ENCODE measurements around the gene IRF2BP2. TPM values are rescaled to one million over a fixed set of nuclear protein-coding genes. Genes with fewer than 3 reads are reported as not detected.

The IRF2BP2 gene
- total RNA-seq, 1 donor = 172 TPM

DNA sequence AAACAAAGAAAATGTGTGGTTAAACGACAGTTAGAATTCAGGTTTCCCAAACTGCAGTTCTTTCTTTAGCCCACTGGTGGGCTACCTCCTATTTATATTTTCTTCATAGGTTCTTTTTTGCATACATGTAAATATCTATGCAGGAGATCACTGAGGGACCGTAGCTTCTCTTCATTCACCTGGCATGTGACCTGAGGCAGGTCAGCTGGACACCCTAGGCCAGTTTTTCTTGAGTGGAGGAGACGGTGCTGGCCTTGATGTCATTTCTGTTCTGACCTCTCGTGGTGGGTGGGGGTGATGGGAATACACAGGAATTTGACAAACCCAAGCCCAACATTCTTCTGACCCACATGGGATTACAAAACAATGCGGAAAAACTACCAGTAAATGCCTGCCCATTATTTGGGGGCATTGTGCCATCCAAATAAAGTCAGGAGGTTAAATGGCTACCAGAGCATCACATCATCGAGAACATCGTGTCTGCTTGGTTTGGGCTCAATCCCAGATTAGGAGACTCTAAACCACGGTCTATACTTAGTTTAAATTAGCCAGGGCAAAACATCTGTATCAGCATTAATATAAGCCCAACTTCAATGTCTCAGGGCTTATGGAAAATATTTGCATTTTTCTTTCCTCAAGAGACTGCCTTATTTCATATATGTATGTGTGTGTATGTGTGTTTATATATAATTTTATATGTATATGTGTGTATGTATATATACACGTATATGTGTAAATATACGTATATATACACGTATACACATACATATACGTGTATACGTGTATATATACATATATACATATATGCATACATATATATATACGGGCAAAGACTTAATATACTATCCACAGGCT, 7.4 kb upstream of the IRF2BP2 start:
- Histone ChIP-seq H3K4me3 (ENCODE audit: insufficient read depth, low read length) (no peak overlapping the region), H3K79me2 (ENCODE audit: insufficient read depth, low read length) (no peaks in the 10 kb centered on the region), H4K20me1 (ENCODE audit: insufficient read depth, low read length) (no peaks in the 10 kb centered on the region), H3K4me1 (ENCODE audit: insufficient read depth, low read length) (peaks cover 87% of the 10 kb centered on the region), H3K4me2 (ENCODE audit: insufficient read depth, low read length) (peak overlapping the region; percentile 54), H3K27me3 (ENCODE audit: insufficient read depth, low read length) (no peaks in the 10 kb centered on the region), H3K36me3 (ENCODE audit: insufficient read depth, low read length) (no peaks in the 10 kb centered on the region), H2AFZ (ENCODE audit: low read length) (no peak overlapping the region), H3K9me3 (ENCODE audit: low read depth, low read length) (no peaks in the 10 kb centered on the region), H3K27ac (ENCODE audit: low read depth, low read length) (peak overlapping the region; percentile 98)
- TF ChIP-seq, protein P1, sequence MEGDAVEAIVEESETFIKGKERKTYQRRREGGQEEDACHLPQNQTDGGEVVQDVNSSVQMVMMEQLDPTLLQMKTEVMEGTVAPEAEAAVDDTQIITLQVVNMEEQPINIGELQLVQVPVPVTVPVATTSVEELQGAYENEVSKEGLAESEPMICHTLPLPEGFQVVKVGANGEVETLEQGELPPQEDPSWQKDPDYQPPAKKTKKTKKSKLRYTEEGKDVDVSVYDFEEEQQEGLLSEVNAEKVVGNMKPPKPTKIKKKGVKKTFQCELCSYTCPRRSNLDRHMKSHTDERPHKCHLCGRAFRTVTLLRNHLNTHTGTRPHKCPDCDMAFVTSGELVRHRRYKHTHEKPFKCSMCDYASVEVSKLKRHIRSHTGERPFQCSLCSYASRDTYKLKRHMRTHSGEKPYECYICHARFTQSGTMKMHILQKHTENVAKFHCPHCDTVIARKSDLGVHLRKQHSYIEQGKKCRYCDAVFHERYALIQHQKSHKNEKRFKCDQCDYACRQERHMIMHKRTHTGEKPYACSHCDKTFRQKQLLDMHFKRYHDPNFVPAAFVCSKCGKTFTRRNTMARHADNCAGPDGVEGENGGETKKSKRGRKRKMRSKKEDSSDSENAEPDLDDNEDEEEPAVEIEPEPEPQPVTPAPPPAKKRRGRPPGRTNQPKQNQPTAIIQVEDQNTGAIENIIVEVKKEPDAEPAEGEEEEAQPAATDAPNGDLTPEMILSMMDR (IDR thresholded peaks at IDR 0.05; ENCODE audit: extremely low read depth, low read depth, low read length) = peak; percentile 31
- DNase-seq (ENCODE audit: insufficient read length, low spot score, missing footprints) = no peak

DNA sequence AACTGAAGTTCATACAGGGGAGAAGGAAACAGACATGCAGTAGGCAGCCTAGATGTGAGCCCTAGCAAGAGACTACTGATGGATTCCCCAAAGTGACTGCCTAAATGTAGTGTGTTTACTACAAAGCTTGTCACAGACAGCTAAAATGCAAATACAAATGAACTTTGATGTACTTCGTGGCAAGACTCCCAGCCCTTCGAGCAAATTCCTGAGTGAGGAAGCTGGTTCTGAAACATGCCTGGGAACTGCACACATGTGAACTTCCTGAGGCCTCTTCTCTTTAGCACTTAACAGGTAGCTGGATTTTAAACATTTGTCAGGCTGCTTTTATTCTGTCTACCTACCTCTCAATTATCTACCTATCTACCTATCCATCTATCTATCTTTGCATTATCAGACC, 6.7 kb upstream of the IRF2BP2 start:
- DNase-seq (ENCODE audit: insufficient read length, low spot score, missing footprints) = no peak
- TF ChIP-seq, protein P1 (IDR thresholded peaks at IDR 0.05; ENCODE audit: extremely low read depth, low read depth, low read length) = no peak
- Histone ChIP-seq H3K79me2 (ENCODE audit: insufficient read depth, low read length) (no peaks in the 10 kb centered on the region), H3K9me3 (ENCODE audit: low read depth, low read length) (no peaks in the 10 kb centered on the region), H4K20me1 (ENCODE audit: insufficient read depth, low read length) (no peaks in the 10 kb centered on the region), H3K4me3 (ENCODE audit: insufficient read depth, low read length) (no peak overlapping the region), H3K27ac (ENCODE audit: low read depth, low read length) (peak overlapping the region; percentile 98), H2AFZ (ENCODE audit: low read length) (no peak overlapping the region), H3K36me3 (ENCODE audit: insufficient read depth, low read length) (no peaks in the 10 kb centered on the region), H3K4me1 (ENCODE audit: insufficient read depth, low read length) (peaks cover 87% of the 10 kb centered on the region), H3K27me3 (ENCODE audit: insufficient read depth, low read length) (no peaks in the 10 kb centered on the region), H3K4me2 (ENCODE audit: insufficient read depth, low read length) (no peak overlapping the region)

DNA sequence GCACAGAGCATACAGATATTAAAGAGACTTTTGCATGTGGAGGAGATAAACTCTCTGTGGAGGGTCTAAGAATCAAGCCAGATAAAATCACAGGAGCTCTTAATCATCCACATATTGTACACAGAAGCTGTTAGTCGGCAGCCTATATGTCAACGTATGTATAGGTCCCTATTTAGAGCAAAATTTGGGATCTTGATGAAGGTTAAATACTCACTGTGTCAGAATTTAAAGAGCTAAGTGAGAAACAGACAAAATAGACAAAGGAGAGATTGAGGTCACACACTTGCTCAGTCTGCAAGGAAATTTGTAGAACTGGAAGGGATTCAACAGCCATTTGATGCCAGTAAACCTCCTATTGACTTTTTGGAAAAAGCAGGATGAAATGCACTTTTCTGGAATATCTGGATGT, 4.1 kb upstream of the IRF2BP2 start:
- no peak overlapping the region for H3K4me3 ChIP-seq (ENCODE audit: insufficient read depth, low read length)
- H3K27me3 ChIP-seq (ENCODE audit: insufficient read depth, low read length) = no peaks in the 10 kb centered on the region
- peak overlapping the region; percentile 98 for H3K27ac ChIP-seq (ENCODE audit: low read depth, low read length)
- DNase-seq (ENCODE audit: insufficient read length, low spot score, missing footprints) = no peak
- TF ChIP-seq, protein P1 (IDR thresholded peaks at IDR 0.05; ENCODE audit: extremely low read depth, low read depth, low read length) = no peak
- H3K4me1 ChIP-seq (ENCODE audit: insufficient read depth, low read length) = peaks cover 70% of the 10 kb centered on the region
- no peaks in the 10 kb centered on the region for H4K20me1 ChIP-seq (ENCODE audit: insufficient read depth, low read length)
- no peaks in the 10 kb centered on the region for H3K9me3 ChIP-seq (ENCODE audit: low read depth, low read length)
- H3K4me2 ChIP-seq (ENCODE audit: insufficient read depth, low read length) = peak overlapping the region; percentile 73
- peaks cover 2% of the 10 kb centered on the region for H3K79me2 ChIP-seq (ENCODE audit: insufficient read depth, low read length)
- no peak overlapping the region for H2AFZ ChIP-seq (ENCODE audit: low read length)
- H3K36me3 ChIP-seq (ENCODE audit: insufficient read depth, low read length) = no peaks in the 10 kb centered on the region

DNA sequence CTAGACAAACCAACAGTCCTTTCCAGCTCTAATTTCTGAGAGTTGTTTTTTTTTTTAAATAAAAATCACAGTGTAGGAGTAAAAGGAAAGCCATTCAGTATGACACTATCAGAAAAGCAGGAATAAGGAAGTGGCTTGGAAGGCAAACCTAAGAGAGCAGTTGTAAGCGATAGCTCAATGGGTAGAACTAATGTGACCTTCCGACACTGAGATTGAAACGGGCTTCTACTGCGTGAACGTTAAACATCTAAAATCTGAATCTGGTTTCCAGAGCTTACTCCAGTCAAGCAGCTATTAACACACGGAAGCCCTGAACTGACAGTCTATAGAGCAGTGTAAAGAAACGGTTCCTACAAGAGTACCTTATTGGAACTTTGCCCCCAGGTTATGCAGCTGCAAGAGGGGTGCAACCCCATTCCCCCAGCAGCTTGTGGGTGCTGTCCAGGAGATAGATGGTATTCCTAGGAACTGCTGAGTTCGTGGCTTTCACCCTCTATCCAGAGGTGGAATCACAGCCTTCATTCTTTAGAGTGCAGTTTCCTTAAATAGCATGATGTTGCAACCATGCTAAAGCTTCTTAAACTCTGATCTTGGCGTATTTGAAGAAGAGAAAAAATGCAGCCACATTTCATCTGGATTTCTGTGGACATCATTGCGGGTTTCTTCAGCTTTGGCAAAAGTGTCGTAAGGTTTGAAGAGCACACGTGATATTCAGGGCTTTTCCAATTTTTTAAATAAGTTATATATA, 3.3 kb upstream of the IRF2BP2 start:
- H3K27me3 ChIP-seq (ENCODE audit: insufficient read depth, low read length) = no peaks in the 10 kb centered on the region
- no peaks in the 10 kb centered on the region for H3K9me3 ChIP-seq (ENCODE audit: low read depth, low read length)
- H3K4me1 ChIP-seq (ENCODE audit: insufficient read depth, low read length) = peaks cover 63% of the 10 kb centered on the region
- H3K4me2 ChIP-seq (ENCODE audit: insufficient read depth, low read length) = peak overlapping the region; percentile 73
- H3K79me2 ChIP-seq (ENCODE audit: insufficient read depth, low read length) = peaks cover 9% of the 10 kb centered on the region
- no peaks in the 10 kb centered on the region for H4K20me1 ChIP-seq (ENCODE audit: insufficient read depth, low read length)
- TF ChIP-seq, protein P1 (IDR thresholded peaks at IDR 0.05; ENCODE audit: extremely low read depth, low read depth, low read length) = no peak
- peak overlapping the region; percentile 98 for H3K27ac ChIP-seq (ENCODE audit: low read depth, low read length)
- no peak for DNase-seq (ENCODE audit: insufficient read length, low spot score, missing footprints)
- peak overlapping the region; percentile 32 for H3K4me3 ChIP-seq (ENCODE audit: insufficient read depth, low read length)
- no peak overlapping the region for H2AFZ ChIP-seq (ENCODE audit: low read length)
- H3K36me3 ChIP-seq (ENCODE audit: insufficient read depth, low read length) = peaks cover 3% of the 10 kb centered on the region

Measured in osteoblast (primary cell).